ENCODE data around the gene LRRC14B.
"Not testable (repeated sequence)": the region's sequence is repeated elsewhere in the genome, so short reads cannot be mapped to it uniquely, and the experiment has no call there.

LRRC14B gene

DNA sequence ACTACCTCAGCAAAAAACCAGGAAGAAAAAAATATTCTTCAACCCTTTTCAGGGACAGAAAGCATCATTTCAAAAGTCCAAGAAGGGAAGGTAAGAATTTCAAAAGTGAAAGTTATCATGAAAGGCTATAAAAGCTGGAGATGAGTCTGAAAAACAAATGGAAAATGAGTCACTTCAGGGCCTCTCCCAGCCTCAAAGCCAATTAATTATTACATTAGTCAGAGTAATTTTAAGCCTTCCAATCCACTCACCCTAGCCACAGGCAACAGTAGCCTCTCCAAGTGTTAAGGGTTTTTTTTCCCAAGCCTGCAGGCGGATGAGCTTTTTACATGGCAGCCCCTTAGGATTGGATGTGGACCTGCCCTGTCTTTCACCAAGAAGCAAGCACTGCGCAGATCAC lies 24.0 kb downstream of the LRRC14B start:
- not testable (repeated sequence) for DNase-seq

DNA sequence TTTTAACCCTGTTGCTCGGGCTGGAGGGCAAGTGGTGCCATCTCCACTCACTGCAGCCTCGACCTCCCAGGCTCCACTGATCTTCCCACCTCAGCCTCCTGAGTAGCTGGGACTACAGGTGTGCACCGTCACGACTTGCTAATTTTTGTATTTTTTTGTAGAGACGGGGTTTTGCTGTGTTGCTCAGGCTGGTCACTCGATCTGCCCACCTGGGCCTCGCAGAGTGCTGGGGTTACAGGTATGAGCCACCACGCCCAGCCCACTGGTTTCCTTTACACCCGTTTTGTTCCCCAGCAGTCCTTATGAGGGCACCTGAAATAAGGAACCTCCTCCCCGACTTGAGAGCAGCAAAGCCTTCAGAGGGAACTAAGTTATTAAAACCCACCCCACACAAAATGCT lies 24.8 kb downstream of the LRRC14B start:
- not testable (repeated sequence) for DNase-seq

DNA sequence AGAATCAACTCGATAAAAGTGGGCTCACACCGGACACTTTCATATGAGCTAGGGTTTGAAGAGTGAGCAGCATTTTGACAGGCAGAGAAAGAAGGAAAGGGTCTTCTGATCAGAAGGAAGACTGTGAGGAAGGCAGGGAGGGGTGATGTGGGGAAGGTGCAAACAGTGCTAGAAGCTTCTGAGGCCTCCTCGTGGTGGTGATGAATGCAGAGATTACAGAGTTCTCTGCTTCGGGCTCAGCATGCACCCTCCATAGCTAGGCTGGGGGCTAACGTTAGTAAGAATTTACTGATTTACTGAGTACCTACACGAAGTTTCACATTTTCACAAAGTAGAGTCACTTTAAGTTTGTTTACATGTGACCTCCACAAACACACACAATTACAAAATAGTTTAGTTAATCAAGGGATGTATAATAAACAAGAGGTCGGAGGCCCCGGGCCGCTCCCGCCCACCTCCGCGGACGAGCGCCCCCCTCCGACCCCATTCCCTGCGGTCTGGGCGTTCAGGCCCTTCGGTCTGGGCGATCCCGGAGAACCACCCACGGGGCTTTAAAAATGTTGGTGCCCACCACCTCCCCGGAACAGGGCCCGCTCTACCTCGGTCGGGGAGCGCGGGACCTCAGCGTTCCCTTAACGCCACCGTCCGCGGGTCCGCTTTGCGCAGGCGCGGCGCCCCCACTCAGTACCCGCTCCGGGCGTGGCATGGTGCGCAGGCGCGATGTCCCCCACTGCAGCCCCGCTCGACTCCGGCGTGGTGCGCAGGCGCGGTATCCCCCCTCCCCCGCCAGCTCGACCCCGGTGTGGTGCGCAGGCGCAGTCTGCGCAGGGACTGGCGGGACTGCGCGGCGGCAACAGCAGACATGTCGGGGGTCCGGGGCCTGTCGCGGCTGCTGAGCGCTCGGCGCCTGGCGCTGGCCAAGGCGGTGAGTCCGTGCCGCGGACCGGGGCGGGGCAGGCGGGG lies 26.5 kb downstream of the LRRC14B start, which contains the start of the genes CCDC127 and SDHA:
Gene CCDC127, minus strand, starts transcription at position 660 of the 963 bp plus-strand sequence. CDS start 1,304 bp downstream, outside the sequence.
Gene SDHA, plus strand, starts transcription at position 827 of the 963 bp plus-strand sequence. Its CDS starts 36 bp downstream, at position 863.
- peak; percentile 97 for DNase-seq

DNA sequence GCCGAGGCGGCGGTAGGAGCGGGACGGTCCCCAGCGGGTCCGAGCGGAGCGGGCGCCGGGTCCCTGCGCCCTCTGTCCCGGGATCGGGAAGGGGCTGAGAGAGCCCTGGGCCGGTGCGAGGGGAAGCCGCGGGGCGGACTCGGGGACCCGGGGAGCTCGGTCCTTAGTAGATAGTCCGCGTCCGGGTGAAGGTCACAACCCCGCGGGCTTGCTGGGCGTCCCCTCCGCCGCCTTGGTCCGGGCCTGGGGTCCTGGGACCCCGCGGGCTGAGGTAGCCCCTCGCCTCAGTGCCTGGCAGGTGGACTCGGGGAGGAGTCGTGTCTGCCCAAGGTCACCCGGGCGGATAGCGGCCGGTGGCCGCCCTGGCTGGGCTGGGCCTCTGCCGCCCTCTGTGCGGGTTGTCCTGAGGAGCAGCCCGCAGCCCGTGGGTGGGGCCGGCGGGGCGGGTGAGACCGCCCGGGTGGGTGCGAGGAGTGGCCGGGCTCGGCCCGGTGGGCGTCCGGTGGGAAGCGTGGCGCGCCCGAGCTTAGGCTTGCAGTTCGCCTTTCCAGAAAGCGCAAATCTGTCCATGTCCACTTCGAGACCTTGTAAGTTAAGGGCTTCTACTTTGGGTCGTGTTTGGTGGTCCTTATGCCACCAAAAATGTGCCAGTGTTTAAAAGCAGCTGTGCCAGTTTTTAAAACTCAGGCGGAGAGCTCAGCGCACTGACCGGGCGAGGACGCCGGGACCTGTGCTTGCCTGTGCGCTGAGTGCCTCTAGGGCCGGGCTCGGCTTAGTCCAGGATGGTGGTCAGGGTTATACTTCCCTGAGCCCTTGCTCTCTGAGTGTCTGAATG lies 27.4 kb downstream of the LRRC14B start:
- DNase-seq, result peak; percentile 14

DNA sequence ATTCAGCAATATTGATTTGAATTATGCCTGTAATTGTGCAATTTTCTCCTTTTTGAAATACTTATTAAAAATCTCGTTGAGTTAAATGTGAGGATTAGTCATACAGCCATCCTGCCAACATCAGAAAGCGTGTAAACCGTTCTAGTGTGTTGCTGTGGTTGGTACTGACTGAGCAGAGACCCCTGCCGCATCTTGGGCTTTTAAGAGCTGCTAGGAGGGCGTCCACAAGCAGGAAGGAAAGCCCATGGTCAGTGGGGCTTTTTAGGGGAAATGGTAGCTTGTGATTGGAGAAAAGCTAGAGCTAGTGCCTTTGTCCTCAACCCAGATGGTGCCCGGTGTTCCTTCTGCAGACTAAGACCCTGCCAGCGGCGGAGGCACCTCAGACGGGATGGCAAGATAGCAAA lies 28.2 kb downstream of the LRRC14B start:
- no peak for DNase-seq

DNA sequence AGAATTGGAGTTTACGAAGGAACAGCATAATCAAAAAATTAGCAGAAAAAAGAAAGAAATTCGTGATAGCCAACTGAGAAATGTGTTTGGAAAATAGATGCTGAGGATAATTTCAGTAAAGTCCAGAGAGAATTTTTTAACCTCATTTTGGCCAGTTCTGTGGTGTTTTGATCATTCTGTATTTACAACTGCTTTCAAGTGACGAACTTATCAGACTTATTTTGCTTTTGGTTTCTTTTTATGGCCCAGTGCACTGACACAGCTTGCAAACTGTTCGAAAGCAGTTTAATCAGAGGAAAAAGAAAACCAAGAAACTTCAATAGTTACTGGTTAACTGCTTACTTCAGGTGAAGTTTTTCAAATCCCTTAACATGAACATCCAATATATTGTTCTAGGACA lies 28.7 kb downstream of the LRRC14B start:
- DNase-seq, result no peak

DNA sequence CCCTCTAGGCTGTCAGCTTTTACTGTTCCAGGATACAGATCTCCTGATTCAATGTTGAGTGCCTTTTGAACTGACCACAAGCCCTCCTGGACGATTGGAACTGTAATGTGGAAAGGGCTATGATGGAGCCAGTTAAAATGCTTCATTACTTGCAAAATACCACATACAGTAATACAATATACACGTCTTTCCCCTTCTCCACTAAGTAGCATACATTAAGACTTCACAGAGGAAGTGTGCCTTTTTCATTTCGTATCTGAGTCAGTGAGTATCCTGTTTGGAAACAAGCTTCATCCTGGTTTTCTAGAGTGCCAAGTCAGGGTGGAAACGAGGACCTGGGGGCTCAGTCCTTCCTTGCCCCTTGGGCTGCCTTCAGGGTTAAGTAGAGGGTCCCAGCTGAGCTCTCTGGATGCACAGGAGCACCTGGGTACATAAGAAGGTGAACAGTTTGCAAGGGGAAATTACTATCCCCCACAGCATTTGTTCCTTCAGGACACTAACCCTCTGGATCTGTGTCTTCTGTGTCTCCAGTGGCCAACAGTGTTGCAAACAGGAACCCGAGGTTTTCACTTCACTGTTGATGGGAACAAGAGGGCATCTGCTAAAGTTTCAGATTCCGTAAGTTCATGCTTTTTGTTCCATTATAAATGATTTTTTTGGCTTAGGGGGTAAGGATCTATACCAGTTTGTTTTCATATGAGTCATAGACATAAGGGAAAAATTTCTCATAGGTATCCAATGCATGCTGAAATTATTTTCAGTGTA lies 31.8 kb downstream of the LRRC14B start:
- not testable (repeated sequence) for DNase-seq

DNA sequence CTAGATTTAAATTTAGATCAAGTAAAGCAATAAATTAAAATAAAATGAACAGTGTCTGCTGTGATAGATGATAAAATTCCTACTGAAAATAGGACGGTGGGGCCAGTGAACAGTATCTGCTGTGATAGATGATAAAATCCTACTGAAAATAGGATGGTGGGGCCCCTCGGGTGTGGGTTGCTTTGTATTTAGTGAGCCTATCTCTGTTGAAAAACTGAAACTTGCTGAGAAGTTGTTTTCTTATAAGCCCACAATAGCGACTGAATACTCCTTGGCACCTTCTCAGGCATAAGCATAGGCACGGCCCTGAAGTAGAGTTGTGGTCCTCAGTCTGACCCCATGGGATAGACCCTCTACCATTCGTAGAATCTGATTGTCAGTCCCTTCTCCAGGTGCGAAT lies 32.5 kb downstream of the LRRC14B start:
- DNase-seq, result no peak

DNA sequence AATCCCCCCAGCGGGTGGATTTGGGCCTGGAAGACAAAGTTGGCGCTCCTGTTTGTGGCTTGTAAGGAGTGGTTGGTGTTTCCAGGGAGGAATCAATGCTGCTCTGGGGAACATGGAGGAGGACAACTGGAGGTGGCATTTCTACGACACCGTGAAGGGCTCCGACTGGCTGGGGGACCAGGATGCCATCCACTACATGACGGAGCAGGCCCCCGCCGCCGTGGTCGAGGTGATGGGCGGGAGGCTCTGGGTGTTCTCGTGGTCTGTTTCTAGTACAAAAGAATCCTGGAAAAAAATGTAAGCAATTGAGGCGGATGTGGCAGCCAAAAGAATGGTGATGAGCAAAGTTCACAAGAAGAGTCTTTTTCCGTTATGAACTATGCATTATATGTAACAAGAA lies 34.0 kb downstream of the LRRC14B start:
- DNase-seq, result no peak

DNA sequence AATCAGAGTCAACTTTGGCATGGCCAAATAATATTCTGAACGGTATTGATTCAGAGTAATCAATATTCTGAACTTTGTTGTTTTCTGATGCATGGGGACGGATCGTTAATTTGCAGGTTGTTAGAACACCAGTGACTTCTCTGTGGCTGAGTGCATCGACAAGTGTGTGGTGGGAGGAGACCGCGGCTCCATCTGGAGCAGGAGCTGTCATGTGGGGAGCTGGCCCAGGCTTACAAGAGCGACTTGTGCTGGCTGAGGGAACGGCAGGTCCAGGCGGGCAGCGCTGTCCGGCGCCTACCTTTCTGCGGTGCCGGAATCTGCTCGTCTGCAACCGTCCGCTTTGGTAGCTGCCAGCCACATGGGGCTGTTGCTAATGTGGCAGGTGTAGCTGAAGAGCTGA lies 36.1 kb downstream of the LRRC14B start:
- DNase-seq, result not testable (repeated sequence)

DNA sequence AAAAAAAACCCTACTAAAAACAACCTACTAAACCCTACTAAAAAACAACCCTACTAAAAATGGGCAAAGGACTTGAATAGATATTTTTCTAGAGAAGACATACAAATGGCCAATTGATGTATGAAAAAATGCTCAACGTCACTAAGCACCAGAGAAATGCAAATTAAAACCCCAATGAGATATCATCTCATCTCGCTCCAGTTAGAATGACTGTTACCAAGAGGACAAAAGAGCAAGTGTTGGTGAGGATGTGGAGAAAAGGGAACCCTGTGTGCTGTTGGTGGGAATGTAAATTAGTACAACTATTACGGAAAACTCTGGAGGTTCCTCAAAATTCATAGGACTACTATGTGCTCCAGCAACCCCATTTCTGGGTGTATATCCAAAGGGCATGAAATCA lies 37.6 kb downstream of the LRRC14B start:
- DNase-seq, result no peak

DNA sequence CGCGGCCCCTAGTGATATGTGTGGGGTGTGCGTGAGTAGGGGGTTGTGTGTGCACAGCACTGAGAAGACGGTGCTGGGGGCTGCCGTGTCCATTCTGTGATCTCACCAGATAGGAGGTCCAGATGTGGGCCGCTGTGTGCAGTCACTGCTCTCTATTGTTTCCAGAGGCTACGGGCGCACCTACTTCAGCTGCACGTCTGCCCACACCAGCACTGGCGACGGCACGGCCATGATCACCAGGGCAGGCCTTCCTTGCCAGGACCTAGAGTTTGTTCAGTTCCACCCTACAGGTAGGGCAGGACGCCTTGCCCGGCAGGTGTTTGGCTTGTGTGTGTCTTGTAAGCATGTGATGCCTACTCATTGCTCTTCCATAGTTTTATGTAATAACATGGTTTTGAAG lies 39.4 kb downstream of the LRRC14B start:
- DNase-seq, result no peak

DNA sequence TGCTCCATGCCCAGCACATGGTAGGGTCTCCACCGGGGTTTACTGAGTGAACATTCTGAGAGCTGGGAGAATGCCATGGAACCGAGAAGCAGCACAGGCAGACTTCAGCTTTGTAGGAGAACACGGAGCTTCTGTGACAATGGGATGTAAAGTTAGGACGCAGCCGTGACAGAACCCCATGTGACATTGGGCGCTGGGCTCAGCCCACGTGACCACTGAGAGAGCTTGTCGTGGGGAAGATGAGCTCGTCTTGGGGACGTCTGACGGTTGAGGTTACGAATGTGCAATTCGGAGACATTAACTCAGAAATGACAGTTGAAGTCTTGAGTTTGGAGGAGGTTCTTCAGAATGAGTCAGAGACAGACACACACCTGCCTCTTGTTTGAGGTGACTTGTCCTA lies 40.4 kb downstream of the LRRC14B start:
- no peak for DNase-seq

DNA sequence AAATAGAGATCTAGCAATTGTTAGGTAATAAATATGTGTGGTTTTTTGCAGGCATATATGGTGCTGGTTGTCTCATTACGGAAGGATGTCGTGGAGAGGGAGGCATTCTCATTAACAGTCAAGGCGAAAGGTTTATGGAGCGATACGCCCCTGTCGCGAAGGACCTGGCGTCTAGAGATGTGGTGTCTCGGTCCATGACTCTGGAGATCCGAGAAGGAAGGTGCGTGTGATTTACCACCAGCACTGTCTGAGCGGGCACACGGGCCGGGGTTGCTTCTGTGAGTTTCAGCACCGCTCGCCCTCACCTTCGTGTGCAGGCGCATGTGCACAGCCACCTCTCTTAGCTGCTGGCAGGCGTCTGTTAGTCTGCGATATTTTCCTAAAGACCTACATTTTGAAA lies 42.1 kb downstream of the LRRC14B start:
- not testable (repeated sequence) for DNase-seq

DNA sequence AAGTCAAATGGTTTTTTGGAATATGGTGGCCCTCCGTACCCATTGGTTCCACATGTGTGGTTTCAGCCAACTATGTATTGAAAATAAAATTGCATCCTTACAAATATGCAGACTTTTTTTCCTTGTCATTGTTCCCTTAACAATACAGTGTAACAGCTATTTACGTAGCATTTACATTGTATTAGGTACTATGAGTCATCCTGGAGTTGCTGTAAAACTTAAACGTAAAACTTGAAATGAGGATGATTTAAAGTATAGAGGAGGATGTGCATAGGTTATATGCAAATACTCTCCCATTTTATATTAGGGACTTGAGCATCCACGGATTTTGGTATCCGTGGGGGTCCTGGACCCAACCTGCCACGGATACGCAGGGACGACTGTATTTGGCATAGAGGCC lies 43.2 kb downstream of the LRRC14B start:
- DNase-seq, result no peak

DNA sequence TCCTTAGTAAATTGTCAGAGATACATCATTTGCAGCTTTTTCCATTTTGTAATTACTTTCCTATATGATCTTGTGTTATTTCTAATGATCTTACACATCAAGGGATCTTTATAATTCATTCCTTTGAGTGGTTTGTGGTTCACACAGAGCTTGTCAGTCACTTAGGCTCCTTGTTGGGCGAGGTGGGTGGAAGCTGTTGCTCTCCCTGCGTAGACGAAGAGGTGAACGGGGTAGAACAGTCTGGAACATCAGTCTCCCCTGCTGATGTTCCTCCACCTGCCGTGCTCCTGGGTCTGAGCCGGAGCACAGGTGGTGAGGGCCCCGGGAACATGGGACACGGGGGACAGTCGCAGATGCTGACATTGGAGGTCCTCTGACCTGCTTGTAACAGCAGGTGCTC lies 44.2 kb downstream of the LRRC14B start:
- not testable (repeated sequence) for DNase-seq

DNA sequence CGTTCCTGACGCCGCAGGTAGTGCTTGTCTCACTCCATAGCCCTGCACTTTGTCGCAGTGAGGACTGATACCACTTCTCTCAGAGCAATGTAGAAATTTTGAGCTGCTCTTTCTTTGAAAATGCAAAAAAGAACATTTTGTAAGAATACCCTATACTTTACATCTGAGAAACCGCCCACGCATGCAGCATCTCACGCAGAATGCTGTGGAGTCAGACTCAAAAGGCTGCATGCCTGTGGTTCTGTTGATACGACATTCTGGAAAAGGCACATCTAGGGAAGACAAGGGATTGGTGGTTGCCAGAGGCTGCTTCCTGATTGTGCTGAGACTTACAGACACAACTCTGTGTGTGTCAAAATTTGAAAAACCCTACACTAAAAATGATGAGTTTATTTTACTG lies 46.6 kb downstream of the LRRC14B start:
- DNase-seq, result not testable (repeated sequence)

DNA sequence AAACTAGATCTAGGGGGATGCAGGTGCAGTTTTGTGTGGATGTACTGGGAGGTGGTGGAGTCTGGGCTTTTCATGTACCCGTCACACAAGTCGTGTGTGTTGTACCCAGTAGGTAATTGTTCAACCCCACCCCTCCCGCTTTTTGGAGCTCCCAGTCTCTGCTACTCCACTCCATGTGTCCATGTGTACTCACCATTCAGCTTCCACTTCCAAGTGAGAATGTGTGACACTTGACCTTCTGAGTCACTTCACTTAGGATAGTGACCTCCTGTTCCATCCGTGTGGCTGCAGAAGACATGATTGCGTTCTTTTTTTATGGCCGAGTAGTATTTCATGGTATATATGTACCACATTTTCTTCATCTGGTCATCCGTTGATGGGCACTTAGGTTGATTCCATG lies 49.3 kb downstream of the LRRC14B start:
- not testable (repeated sequence) for DNase-seq

DNA sequence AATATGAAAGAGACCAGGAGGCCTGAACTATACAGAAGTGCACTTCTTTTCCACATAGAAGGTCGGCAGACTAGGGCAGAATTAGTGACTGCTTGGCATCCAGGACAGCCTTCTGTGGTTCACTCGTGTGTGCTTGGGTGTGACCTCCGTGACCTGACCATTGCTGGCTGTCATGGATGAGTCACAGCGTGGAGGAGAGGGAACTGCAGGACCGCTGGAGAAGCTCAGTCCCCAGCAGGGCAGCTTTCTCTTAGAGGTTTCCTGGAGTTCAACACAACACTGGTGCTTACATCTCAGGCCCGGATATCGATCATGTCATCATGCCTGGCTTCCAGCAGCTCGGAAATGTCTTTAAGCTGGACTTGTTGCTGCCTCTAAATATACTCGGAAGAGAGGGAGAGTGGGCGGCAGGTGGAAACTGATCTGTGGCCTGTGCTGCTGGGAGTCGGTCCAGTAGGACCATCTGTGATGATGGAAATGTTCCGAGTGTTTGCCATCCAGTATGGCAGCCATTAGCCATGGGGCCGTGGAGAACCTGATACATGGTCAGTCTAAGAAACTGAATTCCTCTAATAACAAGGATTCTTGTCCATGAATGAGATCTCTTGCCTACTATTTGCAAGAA lies 49.9 kb downstream of the LRRC14B start:
- not testable (repeated sequence) for DNase-seq

DNA sequence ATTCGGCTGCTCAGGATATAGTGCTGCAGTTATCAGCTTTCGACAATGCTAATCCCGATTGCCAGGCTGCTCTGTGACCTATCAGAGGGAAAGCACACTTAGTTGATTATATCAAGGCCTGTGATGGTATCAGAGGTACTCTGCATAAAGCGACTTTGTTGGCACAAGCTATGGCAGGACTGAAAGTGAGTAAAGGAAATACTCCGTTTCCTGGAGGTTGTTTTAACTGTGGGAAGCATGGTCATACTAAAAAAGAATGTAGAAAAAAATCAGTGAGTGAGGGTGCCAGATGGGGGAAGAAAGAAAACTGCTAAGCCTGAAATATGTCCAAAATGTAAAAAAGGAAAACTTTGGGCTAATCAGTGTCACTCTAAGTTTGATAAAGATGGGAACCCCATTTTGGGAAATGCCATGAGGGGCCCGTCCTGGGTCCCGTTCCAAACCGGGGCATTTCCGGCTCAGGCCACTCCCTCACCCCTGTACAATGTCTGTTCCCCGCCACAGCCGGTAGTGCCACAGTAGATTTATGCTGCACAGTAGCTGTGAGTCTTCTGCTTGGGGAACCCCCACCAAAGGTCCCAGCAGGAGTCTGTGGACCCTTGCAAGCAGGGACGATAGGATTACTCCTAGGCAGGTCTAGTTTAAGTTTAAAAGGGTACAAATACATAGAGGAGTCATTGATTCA lies 52.5 kb downstream of the LRRC14B start:
- not testable (repeated sequence) for DNase-seq

DNA sequence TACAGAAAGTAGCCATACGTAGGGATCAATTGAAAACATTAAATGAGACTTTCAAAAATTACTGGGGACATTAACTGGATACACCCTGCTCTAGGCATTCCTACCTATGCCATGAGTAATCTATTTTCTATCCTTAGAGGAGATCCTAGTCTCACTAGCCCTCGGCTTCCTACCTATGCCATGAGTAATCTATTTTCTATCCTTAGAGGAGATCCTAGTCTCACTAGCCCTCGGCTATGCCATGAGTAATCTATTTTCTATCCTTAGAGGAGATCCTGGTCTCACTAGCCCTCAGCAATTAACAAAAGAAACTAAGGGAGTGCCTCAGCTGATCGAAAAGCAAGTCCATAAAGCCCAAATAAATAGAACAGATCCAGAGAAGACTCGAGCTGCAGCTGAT lies 54.4 kb downstream of the LRRC14B start:
- not testable (repeated sequence) for DNase-seq
